Activated naive CD4-positive, alpha-beta T cell treated with anti-CD3 and anti-CD28 coated beads, Interleukin-2, amount 50 U/mL, for 24 hours (primary cell): ENCODE measurements around the gene NAA35.

Experiments used
- H3K27ac Mint-ChIP-seq: one replicate; pipeline ENCODE4 v1.8.0; 2021; ENCODE audit warnings: mild to moderate bottlenecking, mixed read lengths
- H3K27me3 Mint-ChIP-seq: one replicate; pipeline ENCODE4 v1.8.0; 2021; ENCODE audit warnings: mixed read lengths
- H3K36me3 Mint-ChIP-seq: one replicate; pipeline ENCODE4 v1.8.0; 2021; ENCODE audit warnings: mixed read lengths
- H3K4me1 Mint-ChIP-seq: one replicate; pipeline ENCODE4 v1.8.0; 2021; ENCODE audit warnings: mixed read lengths
- H3K4me3 Mint-ChIP-seq: one replicate; pipeline ENCODE4 v1.8.0; 2021; ENCODE audit warnings: mild to moderate bottlenecking, mixed read lengths
- H3K9me3 Mint-ChIP-seq: one replicate; pipeline ENCODE4 v1.8.0; 2021; ENCODE audit warnings: mixed read lengths

NAA35 gene

DNA sequence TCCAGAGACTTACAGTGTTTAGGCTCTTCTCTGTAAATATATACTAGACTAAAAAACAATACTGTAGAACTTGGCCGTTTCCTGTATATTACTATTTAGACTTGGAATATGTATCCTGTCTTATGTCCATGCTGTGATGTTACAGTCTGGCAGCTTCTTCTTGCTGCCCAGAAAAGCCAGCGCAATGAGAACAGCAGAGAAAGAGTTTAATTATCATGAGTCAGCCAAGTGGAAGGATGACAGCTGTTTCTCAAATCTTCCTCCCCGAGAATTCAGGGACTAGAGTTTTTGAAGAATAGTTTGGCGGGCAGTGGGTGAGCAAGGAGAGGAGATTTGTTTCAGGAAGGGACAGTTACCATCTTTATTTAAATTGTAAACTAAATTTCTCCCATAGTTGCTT, 37.5 kb downstream of the NAA35 start:
- Mint-ChIP-seq H3K9me3 (no peaks in the 10 kb centered on the region), H3K4me1 (no peaks in the 10 kb centered on the region), H3K36me3 (peaks cover 39% of the 10 kb centered on the region), H3K27ac (no peak overlapping the region), H3K27me3 (no peaks in the 10 kb centered on the region), H3K4me3 (no peak overlapping the region)

DNA sequence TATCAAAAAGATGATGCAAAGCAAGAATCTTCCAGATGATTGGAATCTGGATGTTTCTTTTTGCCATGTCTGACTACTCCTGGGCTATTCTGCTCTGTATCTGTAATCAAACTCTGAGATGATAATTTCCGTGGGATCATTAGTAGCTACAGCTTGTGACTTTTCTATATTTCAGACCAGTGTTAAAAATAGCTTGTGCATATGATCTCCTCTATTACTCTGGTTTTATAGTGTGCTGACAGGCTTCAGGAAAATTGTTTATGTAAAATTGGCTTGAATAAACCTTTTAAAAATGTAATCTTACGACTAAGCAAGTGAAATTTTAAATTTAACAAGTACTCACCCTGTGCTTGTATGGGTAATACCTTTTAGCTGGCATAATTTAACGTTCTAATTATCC, 40.4 kb downstream of the NAA35 start:
- no peak overlapping the region for H3K4me3 Mint-ChIP-seq
- H3K27me3 Mint-ChIP-seq, result no peaks in the 10 kb centered on the region
- no peak overlapping the region for H3K27ac Mint-ChIP-seq
- no peaks in the 10 kb centered on the region for H3K4me1 Mint-ChIP-seq
- no peaks in the 10 kb centered on the region for H3K9me3 Mint-ChIP-seq
- peaks cover 52% of the 10 kb centered on the region for H3K36me3 Mint-ChIP-seq

DNA sequence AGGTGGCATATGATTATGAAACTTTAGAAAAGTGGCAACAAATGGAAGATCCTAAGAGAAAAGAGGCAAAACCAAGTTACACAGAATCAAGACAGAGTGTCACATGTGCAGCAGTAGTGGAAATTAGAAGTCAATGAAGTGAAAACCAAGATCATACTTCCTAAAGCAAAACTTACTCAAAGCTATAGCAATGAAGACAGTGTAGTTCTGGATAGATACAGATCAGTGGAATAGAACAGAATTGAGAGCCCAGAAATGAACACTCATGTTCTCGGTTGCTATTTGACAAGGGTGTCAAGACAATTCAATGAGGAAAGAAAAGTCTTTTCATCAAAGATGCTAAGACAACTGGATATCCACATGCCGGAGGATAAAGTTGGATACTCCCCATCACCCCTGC, 43.5 kb downstream of the NAA35 start:
- no peaks in the 10 kb centered on the region for H3K9me3 Mint-ChIP-seq
- H3K36me3 Mint-ChIP-seq, result peaks cover 56% of the 10 kb centered on the region
- no peaks in the 10 kb centered on the region for H3K4me1 Mint-ChIP-seq
- H3K4me3 Mint-ChIP-seq, result no peak overlapping the region
- H3K27me3 Mint-ChIP-seq, result no peaks in the 10 kb centered on the region
- no peak overlapping the region for H3K27ac Mint-ChIP-seq

DNA sequence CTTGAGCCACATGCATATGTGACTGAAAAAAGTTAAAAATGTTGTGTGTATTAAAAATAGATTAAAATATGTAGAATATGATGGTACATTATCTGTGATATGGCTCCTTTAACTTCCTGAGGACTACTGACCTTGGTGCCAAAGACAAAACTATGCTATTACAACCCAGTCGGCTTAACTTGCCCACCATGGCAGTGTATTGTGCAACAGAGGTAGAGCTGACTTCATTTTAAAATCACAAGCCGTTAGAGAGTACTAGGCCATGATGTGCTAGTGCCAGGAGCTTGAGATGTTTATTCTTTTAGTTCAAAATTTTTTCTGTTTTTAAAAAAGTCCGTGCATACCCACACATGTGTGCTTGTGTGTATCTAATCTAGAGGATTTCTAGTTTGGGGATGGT, 46.3 kb downstream of the NAA35 start:
- Mint-ChIP-seq H3K4me3 (no peak overlapping the region), H3K4me1 (peaks cover 8% of the 10 kb centered on the region), H3K36me3 (peaks cover 56% of the 10 kb centered on the region), H3K9me3 (no peaks in the 10 kb centered on the region), H3K27me3 (no peaks in the 10 kb centered on the region), H3K27ac (no peak overlapping the region)

DNA sequence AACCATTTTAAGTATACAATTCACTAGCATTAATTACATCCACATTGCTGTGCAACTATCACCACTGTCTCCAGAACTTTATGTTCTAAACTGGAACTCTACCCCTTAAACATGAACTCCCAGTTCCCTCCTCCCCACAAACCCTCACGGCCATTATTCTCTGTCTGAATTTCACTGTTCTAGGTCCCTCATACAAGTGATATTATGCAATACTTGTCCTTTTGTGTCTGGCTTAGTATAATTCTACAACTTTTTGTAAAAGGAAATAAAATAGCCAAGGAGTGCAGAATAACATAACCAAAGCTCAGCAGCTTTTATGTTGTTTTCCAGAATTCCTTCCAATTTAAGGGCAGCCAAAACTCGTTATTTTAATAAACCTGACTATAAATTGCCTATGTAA, 53.2 kb downstream of the NAA35 start:
- no peaks in the 10 kb centered on the region for H3K9me3 Mint-ChIP-seq
- peaks cover 11% of the 10 kb centered on the region for H3K4me1 Mint-ChIP-seq
- H3K27ac Mint-ChIP-seq, result no peak overlapping the region

DNA sequence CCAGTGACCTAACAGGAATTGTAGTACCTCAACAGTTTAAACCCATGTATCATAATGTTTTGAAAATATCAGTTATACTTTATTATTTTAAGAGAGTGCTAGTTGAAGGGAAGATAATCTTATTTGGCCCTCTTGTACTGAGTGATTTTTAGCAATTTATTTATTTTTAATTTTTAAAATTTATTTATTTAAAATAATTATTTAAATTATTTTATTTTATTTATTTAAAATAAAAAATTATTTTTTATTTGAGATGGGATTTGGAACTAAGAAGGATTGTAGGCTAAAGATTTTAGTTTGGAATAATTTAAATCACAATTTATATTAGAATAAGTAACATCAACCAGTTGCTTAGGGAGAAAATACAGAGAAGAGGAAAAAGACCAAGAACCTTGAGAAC, 54.2 kb downstream of the NAA35 start:
- Mint-ChIP-seq H3K9me3 (no peaks in the 10 kb centered on the region), H3K4me1 (peaks cover 11% of the 10 kb centered on the region), H3K27ac (no peak overlapping the region), H3K4me3 (no peak overlapping the region), H3K27me3 (no peaks in the 10 kb centered on the region), H3K36me3 (peaks cover 29% of the 10 kb centered on the region)

More for the DNA sequence above, 53.2 kb downstream of the NAA35 start:
- no peaks in the 10 kb centered on the region for H3K27me3 Mint-ChIP-seq
- H3K36me3 Mint-ChIP-seq, result peaks cover 34% of the 10 kb centered on the region
- H3K4me3 Mint-ChIP-seq, result no peak overlapping the region

DNA sequence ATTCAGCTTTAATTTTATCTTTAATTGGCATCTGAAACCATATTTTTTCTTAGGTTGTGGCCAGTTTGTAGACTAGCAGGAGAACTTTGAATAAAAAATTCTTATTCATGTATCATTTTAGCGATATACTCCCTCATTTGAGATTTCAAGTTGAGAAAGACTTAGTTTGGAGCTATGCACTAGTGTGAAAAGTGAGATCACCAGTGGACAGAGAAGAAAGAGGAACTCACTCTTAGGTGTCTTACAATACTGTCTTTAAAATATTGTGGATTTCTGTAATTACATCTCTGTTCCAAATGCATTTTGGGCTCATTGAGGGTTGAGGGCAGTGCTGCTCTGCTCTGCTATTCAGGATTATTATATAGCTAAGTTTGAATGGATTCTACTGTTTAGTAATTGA, 54.7 kb downstream of the NAA35 start:
- H3K9me3 Mint-ChIP-seq, result no peaks in the 10 kb centered on the region
- H3K27ac Mint-ChIP-seq, result no peak overlapping the region
- H3K4me1 Mint-ChIP-seq, result peaks cover 11% of the 10 kb centered on the region
- H3K36me3 Mint-ChIP-seq, result peaks cover 32% of the 10 kb centered on the region
- H3K4me3 Mint-ChIP-seq, result no peak overlapping the region
- no peaks in the 10 kb centered on the region for H3K27me3 Mint-ChIP-seq

DNA sequence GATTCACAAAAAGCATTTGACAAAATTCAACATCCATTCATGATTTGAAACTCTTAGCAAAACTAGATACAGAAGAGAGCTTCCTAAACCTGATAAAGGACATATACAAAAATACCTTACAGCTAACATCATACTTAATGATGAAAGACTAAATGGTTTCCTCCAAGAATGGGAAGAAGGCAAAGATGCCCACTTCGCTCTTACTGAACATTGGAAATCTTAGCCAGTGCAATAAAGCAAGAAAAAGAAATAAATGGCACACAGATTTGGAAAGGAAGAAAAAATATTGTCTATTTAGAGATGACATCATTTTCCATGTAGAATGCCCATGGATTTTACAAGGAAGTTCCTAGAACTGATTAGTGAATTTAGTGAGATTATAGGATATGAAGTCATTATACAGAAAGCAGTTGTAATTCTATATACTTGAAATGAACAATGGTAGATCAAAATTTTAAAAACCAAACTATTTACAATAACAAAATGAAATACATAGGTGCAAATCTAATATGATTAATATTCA, 64.4 kb downstream of the NAA35 start:
- Mint-ChIP-seq H3K27me3 (no peaks in the 10 kb centered on the region), H3K4me1 (no peaks in the 10 kb centered on the region), H3K4me3 (no peak overlapping the region), H3K36me3 (peaks cover 52% of the 10 kb centered on the region), H3K9me3 (no peaks in the 10 kb centered on the region), H3K27ac (no peak overlapping the region)

DNA sequence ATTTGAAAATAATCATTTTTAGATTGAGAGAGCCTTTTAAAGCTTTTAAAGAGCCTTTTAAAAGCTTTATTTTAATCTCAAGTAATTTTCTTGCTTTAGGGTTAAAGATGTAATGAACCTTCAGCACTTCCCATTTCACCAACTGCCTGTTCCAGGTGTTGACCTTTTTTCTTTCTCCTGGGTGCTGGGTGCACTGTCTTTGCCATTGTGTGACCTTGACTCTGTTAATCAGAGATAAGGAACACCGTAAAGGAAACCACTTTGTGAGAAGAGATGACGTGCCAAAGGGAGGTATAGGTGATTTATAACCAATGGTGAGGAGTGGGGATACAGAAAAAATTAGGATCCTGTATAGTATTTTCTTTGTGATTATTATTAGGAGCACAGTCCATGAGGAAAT, 68.2 kb downstream of the NAA35 start:
- Mint-ChIP-seq H3K4me1 (no peaks in the 10 kb centered on the region), H3K36me3 (peaks cover 25% of the 10 kb centered on the region), H3K4me3 (no peak overlapping the region), H3K9me3 (no peaks in the 10 kb centered on the region), H3K27ac (peak overlapping the region; percentile 62), H3K27me3 (no peaks in the 10 kb centered on the region)

DNA sequence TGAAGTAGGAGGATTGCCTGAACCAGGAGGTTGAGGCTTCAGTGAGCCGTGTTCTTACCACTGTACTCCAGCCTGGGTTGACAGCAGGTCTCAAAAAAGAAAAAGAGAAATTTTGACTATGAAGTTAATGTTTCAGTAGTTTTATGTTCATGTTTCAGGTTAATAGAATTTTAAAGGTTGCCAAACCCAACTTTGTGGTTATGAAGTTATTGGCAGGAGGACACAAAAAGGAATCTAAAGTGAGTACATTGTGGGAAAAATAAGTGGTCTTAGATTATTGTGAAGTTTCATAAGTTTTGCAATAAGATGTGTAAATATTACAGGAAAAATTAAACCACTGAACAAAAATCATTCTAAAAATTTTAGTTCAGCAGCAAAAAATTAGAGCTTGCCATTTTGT, 79.8 kb downstream of the NAA35 start:
- Mint-ChIP-seq H3K4me3 (no peak overlapping the region), H3K27me3 (no peaks in the 10 kb centered on the region), H3K27ac (no peak overlapping the region), H3K36me3 (peaks cover 37% of the 10 kb centered on the region), H3K9me3 (no peaks in the 10 kb centered on the region), H3K4me1 (peaks cover 30% of the 10 kb centered on the region)

DNA sequence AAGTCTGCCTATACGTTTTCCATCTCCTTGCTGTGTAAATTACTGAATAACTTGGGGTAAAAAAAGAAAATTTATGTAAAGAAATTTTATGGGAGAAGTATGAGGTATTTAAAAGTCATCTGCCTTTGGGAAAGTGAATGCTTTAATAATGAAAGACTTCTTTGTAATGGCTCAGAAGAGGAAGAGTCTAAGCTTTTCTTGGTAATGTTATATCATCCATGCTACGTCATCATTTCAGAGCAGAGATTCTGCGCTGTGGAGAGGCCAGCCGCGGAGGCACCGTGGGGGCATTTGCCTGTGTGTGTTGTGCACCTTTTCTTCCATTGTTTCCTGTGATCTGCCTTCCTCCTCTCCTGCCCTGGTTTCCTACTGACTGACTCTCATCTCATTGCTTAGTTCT, 80.2 kb downstream of the NAA35 start:
- Mint-ChIP-seq H3K9me3 (no peaks in the 10 kb centered on the region), H3K4me1 (peaks cover 30% of the 10 kb centered on the region), H3K36me3 (peaks cover 41% of the 10 kb centered on the region), H3K4me3 (no peak overlapping the region), H3K27me3 (no peaks in the 10 kb centered on the region), H3K27ac (peak overlapping the region; percentile 12)

DNA sequence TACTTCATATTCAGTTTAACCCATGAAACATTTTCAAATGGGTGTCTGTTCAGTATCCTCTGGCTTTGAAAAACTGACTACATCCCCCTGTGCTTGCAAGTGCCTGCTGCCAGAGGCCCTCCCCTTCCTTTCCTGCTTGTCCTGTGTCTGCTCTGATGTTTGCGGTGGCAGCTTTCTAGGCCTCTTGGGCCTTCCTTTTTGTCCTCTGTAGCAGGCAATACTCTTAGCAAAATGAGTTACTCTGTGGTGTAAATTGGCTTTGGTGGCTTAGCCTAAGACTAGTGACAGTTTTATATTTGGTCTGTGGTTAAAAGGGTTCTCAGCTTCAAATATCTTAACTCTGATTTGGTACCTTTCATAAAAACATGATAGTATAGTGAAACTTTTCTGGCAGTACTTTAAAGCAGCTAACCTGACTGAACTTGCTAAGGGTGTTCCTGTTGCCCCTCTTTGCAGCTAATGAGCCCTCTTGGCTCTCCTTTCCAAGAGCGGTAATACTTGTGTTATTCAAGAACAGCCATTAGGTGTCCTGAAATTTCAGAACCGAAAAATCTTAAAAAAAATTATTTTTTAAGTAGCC, 81.8 kb downstream of the NAA35 start:
- peak overlapping the region; percentile 56 for H3K27ac Mint-ChIP-seq
- H3K4me1 Mint-ChIP-seq, result peaks cover 30% of the 10 kb centered on the region
- H3K36me3 Mint-ChIP-seq, result peaks cover 45% of the 10 kb centered on the region
- H3K4me3 Mint-ChIP-seq, result no peak overlapping the region
- H3K9me3 Mint-ChIP-seq, result no peaks in the 10 kb centered on the region
- H3K27me3 Mint-ChIP-seq, result no peaks in the 10 kb centered on the region

DNA sequence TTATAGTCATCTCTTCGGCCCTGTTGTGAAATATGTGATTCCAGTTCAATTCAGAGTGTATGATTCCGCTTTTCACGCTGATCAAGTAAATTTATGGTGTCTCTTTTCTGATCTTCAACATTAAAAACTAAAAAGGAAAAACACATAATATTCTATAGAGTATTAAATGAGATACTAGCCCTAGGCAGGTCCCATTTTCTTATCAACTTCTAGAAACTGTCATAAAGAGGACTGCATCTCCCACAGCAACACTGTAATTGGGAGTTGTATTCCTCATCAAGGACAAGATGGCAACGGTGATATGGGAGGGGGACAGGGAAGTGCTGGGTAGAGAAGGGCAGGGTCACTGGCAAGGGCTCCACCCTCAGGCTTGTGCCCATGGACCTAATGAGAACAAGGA, 86.8 kb downstream of the NAA35 start:
- Mint-ChIP-seq H3K27me3 (no peaks in the 10 kb centered on the region), H3K4me3 (no peak overlapping the region), H3K4me1 (peaks cover 6% of the 10 kb centered on the region), H3K9me3 (no peaks in the 10 kb centered on the region), H3K36me3 (peaks cover 34% of the 10 kb centered on the region), H3K27ac (no peak overlapping the region)

DNA sequence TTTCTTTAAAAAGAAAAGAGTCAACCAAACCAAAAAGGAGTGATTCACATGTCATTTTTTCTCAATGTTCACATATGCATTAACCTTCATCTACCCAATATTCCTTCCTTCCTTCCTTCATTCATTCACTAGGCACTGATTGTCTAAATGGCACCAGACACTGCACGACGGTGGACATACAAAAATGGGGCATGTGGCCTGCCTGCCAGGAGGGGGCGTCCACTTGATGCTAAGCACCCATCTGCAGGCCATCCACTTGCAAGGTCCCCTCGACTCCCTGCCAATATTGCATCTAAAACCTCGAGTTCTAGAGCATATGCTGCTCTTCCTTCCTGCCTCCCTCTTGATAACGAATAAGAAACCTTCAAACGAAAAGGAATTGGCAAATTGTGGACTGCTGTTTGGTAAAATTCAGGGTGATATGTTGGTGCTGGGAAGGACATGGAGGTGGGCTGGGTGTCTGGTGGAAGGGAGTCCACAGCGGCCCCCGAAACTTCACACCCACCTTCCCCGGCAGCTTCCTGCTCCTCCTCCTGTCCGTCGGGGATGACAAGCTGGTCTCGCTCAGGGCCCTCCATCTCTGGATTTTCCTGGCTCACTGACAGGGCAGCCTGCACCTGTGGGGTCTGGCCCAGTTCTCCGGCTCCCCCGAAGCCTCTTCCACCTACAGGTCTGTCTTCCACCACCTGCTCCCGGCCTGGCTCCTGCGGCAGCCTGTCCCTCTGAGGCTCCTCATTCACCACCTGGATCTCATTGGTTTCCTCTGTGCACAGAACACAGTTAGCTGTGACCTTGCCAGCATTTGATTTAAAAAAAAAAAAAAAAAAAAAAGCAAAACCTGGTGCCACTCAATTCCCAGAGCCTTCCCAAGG, 94.2 kb downstream of the NAA35 start:
- Mint-ChIP-seq H3K36me3 (no peaks in the 10 kb centered on the region), H3K4me1 (no peaks in the 10 kb centered on the region), H3K9me3 (no peaks in the 10 kb centered on the region), H3K4me3 (no peak overlapping the region), H3K27me3 (peaks cover 4% of the 10 kb centered on the region), H3K27ac (no peak overlapping the region)

DNA sequence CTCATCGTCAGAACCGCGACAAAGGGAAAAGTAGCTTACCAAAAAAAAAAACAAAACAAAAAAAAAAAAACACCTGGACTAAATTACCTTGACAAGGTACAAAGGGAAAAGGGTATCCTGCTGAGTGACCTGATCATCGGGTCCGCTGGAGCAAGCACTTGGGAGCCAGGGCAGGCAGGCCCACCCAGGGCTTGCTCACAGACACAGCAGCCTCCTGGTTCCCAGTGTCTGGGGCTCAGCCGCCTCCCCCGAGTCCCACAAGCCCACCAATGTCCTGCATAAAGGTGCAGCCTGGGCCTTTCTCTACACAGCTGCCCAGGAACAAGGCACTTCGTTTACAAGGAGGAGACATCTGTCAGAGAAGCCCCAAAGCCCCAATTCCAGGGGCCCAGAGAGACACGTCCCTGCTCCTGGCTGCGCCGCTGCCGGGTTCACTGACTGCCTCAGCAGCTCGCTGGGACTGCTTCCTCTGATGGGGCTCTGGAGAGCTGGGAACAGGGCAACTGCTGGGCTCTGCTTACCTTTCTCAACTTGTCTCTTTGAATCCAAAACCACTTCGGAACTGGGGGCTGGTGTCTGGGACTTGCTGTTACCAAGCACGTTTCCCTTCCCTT, 95.0 kb downstream of the NAA35 start:
- no peak overlapping the region for H3K4me3 Mint-ChIP-seq
- H3K4me1 Mint-ChIP-seq, result no peaks in the 10 kb centered on the region
- no peak overlapping the region for H3K27ac Mint-ChIP-seq
- peaks cover 4% of the 10 kb centered on the region for H3K27me3 Mint-ChIP-seq
- H3K9me3 Mint-ChIP-seq, result no peaks in the 10 kb centered on the region
- H3K36me3 Mint-ChIP-seq, result no peaks in the 10 kb centered on the region

DNA sequence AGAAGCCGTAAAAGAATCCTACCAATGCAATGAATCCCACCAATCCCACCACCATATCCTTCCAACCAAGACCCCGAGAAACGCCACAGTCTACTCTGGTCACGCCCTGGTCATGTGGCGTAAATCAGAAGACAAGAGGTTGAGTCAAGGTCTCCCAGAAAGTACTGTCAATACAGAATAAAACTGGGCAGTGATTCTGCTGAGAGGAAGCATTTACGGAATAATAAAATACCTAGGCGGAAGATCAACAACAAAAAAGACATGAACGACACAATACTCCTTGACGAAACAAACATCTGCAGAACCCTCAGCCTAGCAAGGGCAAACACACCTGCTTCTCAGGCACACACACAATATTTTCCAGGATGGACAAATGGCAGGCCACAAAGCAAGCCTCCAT, 95.6 kb downstream of the NAA35 start:
- Mint-ChIP-seq H3K27ac (no peak overlapping the region), H3K36me3 (no peaks in the 10 kb centered on the region), H3K9me3 (no peaks in the 10 kb centered on the region), H3K27me3 (peaks cover 4% of the 10 kb centered on the region), H3K4me1 (no peaks in the 10 kb centered on the region), H3K4me3 (no peak overlapping the region)
